ENCODE results near the gene FBXW12. TPM values are rescaled to one million over a fixed set of nuclear protein-coding genes. Genes with fewer than 3 reads are reported as not detected.

Gene FBXW12
- total RNA-seq, 2 donors from 2014 or later: not detected

DNA sequence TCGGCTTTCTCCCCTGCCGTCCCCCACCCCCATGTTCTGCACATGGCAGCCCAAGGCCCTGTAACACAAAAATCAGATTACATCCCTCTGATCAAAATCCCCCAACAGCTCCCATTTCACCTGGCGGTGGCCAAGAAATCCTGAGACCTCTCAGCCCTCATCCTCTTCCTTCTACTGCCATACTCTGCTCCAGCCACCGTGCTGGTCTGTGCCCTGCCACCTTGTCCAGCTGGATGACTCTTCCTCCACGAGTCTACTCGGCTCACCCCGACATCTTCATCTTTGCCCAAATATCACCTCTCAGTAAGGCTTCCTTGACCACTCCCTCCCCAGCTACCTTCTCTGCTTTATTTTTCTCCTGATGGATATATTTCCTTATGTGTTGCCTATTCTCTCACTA lies 64.8 kb downstream of the FBXW12 start:
- Histone ChIP-seq H3K4me3 (no peak overlapping the region), H3K36me3 (no peaks in the 10 kb centered on the region), H3K27me3 (replicated peaks; ENCODE audit: insufficient read depth) (no peaks in the 10 kb centered on the region), H3K4me1 (ENCODE audit: control insufficient read depth in 1 of 2, low read depth in 2 of 2) (peaks cover 7 to 21% of the 10 kb centered on the region in 2 donors), H3K27ac (no peak overlapping the region), H3K9me3 (no peaks in the 10 kb centered on the region)
- TF ChIP-seq, protein P1, sequence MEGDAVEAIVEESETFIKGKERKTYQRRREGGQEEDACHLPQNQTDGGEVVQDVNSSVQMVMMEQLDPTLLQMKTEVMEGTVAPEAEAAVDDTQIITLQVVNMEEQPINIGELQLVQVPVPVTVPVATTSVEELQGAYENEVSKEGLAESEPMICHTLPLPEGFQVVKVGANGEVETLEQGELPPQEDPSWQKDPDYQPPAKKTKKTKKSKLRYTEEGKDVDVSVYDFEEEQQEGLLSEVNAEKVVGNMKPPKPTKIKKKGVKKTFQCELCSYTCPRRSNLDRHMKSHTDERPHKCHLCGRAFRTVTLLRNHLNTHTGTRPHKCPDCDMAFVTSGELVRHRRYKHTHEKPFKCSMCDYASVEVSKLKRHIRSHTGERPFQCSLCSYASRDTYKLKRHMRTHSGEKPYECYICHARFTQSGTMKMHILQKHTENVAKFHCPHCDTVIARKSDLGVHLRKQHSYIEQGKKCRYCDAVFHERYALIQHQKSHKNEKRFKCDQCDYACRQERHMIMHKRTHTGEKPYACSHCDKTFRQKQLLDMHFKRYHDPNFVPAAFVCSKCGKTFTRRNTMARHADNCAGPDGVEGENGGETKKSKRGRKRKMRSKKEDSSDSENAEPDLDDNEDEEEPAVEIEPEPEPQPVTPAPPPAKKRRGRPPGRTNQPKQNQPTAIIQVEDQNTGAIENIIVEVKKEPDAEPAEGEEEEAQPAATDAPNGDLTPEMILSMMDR (IDR thresholded peaks at IDR 0.05): no peak
- DNase-seq (ENCODE audit: low spot score) (no peak), ATAC-seq (ENCODE audit: insufficient number of reproducible peaks, low FRiP score, low read depth) (no peak)

DNA sequence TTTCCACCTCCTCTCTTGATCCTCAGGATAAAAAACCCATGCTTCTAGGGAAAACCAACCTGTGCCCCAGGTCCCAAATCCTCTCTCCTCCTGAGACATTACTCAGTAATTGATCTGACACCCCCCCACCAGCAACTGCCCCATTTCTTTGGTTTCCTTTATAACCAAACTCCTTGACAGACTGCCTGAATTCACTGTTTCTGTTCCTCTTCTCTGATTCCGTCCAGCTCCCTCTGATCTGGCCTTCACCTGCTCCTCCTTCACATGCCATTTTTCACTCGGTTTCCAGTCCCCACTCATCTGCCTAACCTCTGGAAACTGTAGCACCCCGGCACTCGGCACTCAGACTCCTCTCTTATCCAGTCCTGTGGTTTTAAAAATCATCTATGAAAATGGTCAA lies 65.8 kb downstream of the FBXW12 start:
- peaks cover 7 to 25% of the 10 kb centered on the region in 2 donors for H3K4me1 ChIP-seq (ENCODE audit: control insufficient read depth in 1 of 2, low read depth in 2 of 2)
- TF ChIP-seq, protein P1 (IDR thresholded peaks at IDR 0.05): no peak

DNA sequence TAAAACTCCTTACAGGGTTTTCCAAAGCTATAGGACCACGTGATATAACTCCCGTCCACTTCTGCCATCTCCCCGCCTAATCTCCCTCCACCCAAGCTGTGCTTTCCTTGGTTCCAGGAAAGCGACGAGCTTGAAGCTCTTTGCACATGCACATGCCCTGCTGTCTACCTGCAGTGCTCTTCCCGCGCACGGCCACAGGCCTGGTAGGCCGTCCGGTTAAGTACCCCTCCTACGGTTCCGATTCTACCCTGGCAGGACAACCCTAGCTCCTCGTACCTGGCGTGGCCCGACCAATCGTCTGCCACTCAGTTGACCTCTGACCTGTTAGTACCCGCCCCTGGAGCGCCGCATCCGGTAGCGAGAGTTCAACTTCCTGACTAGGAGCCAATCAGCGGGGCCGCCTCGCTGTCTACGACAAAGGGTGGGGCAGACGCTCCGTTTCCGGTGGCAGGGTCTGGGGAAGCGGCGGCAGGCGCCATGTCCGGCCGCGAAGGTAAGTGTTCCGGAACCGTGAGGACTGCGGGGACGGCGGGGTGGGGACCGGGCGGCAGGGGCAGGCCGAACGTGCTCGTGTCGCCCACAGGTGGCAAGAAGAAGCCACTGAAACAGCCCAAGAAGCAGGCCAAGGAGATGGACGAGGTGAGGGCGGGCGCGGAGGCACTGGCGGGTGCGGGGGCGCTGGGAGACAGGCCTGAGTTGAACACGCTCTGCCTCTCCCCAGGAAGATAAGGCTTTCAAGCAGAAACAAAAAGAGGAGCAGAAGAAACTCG lies 68.0 kb downstream of the FBXW12 start, which contains the start of the genes CCDC51 and TMA7:
TSS of gene CCDC51 (minus strand) at position 300 of the 770 bp plus-strand sequence. CDS start 4,991 bp downstream, outside the sequence.
TSS of gene TMA7 (plus strand) at position 438 of the 770 bp plus-strand sequence. CDS start at position 478, 40 bp downstream.
- Histone ChIP-seq H3K27me3 (replicated peaks; ENCODE audit: insufficient read depth) (no peaks in the 10 kb centered on the region), H3K9me3 (no peaks in the 10 kb centered on the region), H3K27ac (peak within 1 kb of the TSS; percentile 87 to 96), H3K4me3 (peak within 1 kb of the TSS; percentile 82), H3K4me1 (ENCODE audit: control insufficient read depth in 1 of 2, low read depth in 2 of 2) (peaks cover 7 to 25% of the 10 kb centered on the region in 2 donors), H3K36me3 (peaks cover 8% of the 10 kb centered on the region)
- ATAC-seq (ENCODE audit: insufficient number of reproducible peaks, low FRiP score, low read depth) (peak; percentile 88), DNase-seq (ENCODE audit: low spot score) (peak; percentile 94)
- TF ChIP-seq, protein P1 (IDR thresholded peaks at IDR 0.05): no peak

More for the DNA sequence above, 65.8 kb downstream of the FBXW12 start:
- H3K27me3 ChIP-seq (replicated peaks; ENCODE audit: insufficient read depth): no peaks in the 10 kb centered on the region
- H3K27ac ChIP-seq: no peak overlapping the region
- no peak overlapping the region for H3K4me3 ChIP-seq
- H3K9me3 ChIP-seq: no peaks in the 10 kb centered on the region
- no peaks in the 10 kb centered on the region for H3K36me3 ChIP-seq
- DNase-seq (ENCODE audit: low spot score): no peak
- no peak for ATAC-seq (ENCODE audit: insufficient number of reproducible peaks, low FRiP score, low read depth)

DNA sequence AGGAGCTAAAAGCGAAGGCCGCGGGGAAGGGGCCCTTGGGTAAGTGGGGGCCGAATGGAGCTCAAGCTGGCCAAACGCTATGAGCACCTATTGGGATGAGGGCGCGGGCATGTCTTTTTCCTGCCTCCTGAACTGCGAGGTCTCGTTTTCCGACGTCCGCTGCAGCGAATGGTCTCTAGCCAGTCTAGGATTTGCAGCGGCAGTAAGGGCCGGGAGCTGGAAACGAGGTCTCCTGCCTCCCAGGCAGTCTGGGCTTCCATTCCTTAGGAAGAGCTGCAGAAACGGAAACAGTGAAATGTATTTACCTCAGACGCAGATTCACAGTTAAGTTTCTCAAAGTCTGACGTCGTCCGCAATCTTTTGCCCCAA lies 68.6 kb downstream of the FBXW12 start:
- ATAC-seq (ENCODE audit: insufficient number of reproducible peaks, low FRiP score, low read depth) (no peak), DNase-seq (ENCODE audit: low spot score) (no peak)
- H3K4me1 ChIP-seq (ENCODE audit: control insufficient read depth in 1 of 2, low read depth in 2 of 2): peaks cover 7 to 28% of the 10 kb centered on the region in 2 donors
- H3K36me3 ChIP-seq: peaks cover 8% of the 10 kb centered on the region
- H3K27me3 ChIP-seq (replicated peaks; ENCODE audit: insufficient read depth): no peaks in the 10 kb centered on the region
- no peaks in the 10 kb centered on the region for H3K9me3 ChIP-seq
- TF ChIP-seq, protein P1 (IDR thresholded peaks at IDR 0.05): no peak
- H3K27ac ChIP-seq: peak overlapping the region; percentile 87 to 96
- H3K4me3 ChIP-seq: peak overlapping the region; percentile 82

DNA sequence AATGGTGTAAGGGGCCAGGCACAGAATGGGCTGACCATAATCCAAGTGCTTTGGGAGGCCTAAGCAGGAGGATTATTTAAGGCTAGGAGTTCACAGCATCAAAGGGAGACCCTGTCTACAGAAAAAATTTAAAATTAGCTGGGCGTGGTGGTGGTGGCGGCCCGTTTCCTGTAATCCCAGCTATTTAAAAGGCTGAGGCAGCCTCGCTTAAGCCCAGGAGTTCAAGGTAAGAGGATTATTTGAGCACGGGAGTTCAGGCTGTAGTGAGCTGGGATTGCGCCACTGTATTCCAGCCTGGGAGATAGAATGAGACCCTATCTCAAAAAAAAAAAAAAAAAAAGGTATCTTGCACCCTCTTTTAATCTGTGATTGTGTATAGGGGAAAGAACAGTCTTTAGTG lies 69.9 kb downstream of the FBXW12 start:
- TF ChIP-seq, protein P1 (IDR thresholded peaks at IDR 0.05): no peak
- Histone ChIP-seq H3K27me3 (replicated peaks; ENCODE audit: insufficient read depth) (no peaks in the 10 kb centered on the region), H3K27ac (peak overlapping the region in 1 of 2 donors; percentile 8), H3K4me1 (ENCODE audit: control insufficient read depth in 1 of 2, low read depth in 2 of 2) (peaks cover 13 to 35% of the 10 kb centered on the region in 2 donors), H3K9me3 (no peaks in the 10 kb centered on the region), H3K36me3 (peaks cover 8% of the 10 kb centered on the region), H3K4me3 (peak overlapping the region; percentile 82)
- DNase-seq (ENCODE audit: low spot score) (no peak), ATAC-seq (ENCODE audit: insufficient number of reproducible peaks, low FRiP score, low read depth) (no peak)

Other genes with a start within 250 kb of the FBXW12 start
- 1 to 10 TPM in 1 of 2 donors, not detected in 1; 2.5 TPM for gene CDC25A, start 183.8 kb upstream of the FBXW12 start, total RNA-seq
- not detected for gene CAMP, start 148.7 kb upstream of the FBXW12 start, total RNA-seq
- gene ZNF589, start 131.1 kb upstream of the FBXW12 start, total RNA-seq: 1 to 10 TPM; 8.9 to 9.1 TPM
- 10 to 100 TPM; 13.7 to 34.2 TPM for gene NME6, start 70.9 kb upstream of the FBXW12 start, total RNA-seq
- gene SPINK8, start 38.6 kb upstream of the FBXW12 start, total RNA-seq: not detected
- gene PLXNB1, start 57.9 kb downstream of the FBXW12 start, total RNA-seq: 100 to 1,000 TPM; 177 to 210 TPM
- gene CCDC51, start 67.9 kb downstream of the FBXW12 start, total RNA-seq: 10 to 100 TPM in 1 of 2 donors, 1 to 10 TPM in 1; 5.9 to 15.2 TPM
- gene TMA7, start 68.0 kb downstream of the FBXW12 start, total RNA-seq: 100 to 1,000 TPM; 112 to 164 TPM
- gene ATRIP, start 74.5 kb downstream of the FBXW12 start, total RNA-seq: 1 to 10 TPM; 4.0 to 8.3 TPM
- gene SHISA5, start 132.0 kb downstream of the FBXW12 start, total RNA-seq: 100 to 1,000 TPM; 151 to 159 TPM
- 1 to 10 TPM; 3.7 to 8.5 TPM for gene PFKFB4, start 184.6 kb downstream of the FBXW12 start, total RNA-seq
- gene UCN2, start 191.6 kb downstream of the FBXW12 start, total RNA-seq: 1 to 10 TPM in 1 of 2 donors, not detected in 1; 3.0 TPM
- 10 to 100 TPM; 16.4 to 26.7 TPM for gene COL7A1, start 223.1 kb downstream of the FBXW12 start, total RNA-seq
- 100 to 1,000 TPM; 226 to 234 TPM for gene UQCRC1, start 237.4 kb downstream of the FBXW12 start, total RNA-seq
- 1 to 10 TPM in 1 of 2 donors, not detected in 1; 8.0 TPM for gene TMEM89, start 249.6 kb downstream of the FBXW12 start, total RNA-seq

All from thoracic aorta (tissue), 2 donors.